H1 (cell line): ENCODE measurements around the gene SPARC. TPM values are rescaled to one million over a fixed set of nuclear protein-coding genes. Genes with fewer than 3 reads are reported as not detected.

Experiments
- CTCF ChIA-PET: fragments of 300-600 bp; sonication (Branson Sonifier 250); formaldehyde crosslinking; loops from one replicate; lab custom pipeline; 2021; ENCODE audit not compliant: partially characterized antibody; lab: Charles Lee
- POLR2A ChIA-PET: fragments of 300-600 bp; sonication (Branson Sonifier 250); formaldehyde crosslinking; loops from one replicate; lab custom pipeline; 2021; ENCODE audit warnings: inconsistent platforms; ENCODE audit not compliant: partially characterized antibody; lab: Charles Lee
- DNase-seq, 2 experiments: peaks; one replicate each; pipeline versions ENCODE4 v3.0.0 to v3.0.0-alpha.2; 2010 to 2022; ENCODE audit warnings: low spot score in 2 of 2, low read depth in 1 of 2, mixed read lengths in 1 of 2
- FAIRE-seq: peaks from 2 replicates; lab custom pipeline; 2011; peaks lifted over from hg19 to GRCh38; lab: Jason Lieb, UNC
- H2AFZ ChIP-seq: 2 replicates; pipeline ENCODE4 v1.8.1; 2012; ENCODE audit warnings: low read length, inconsistent platforms
- H2AK5ac ChIP-seq: 2 replicates; pipeline ENCODE4 v1.6.1; 2013; ENCODE audit warnings: low read depth, low read length
- H2BK120ac ChIP-seq: replicated peaks from 2 replicates; pipeline ENCODE3; 2013; ENCODE audit warnings: low read depth, low read length, inconsistent platforms
- H2BK12ac ChIP-seq: 2 replicates; pipeline ENCODE4 v1.6.1; 2013; ENCODE audit warnings: low read depth, low read length
- H2BK15ac ChIP-seq: 2 replicates; pipeline ENCODE4 v1.6.1; 2013; ENCODE audit warnings: low read length
- H2BK20ac ChIP-seq: 2 replicates; pipeline ENCODE4 v1.6.1; 2013; ENCODE audit warnings: low read length
- H2BK5ac ChIP-seq: 2 replicates; pipeline ENCODE4 v1.6.1; 2013; ENCODE audit warnings: low read depth, low read length
- H3K14ac ChIP-seq: 2 replicates; pipeline ENCODE4 v1.6.1; 2013; ENCODE audit warnings: inconsistent platforms; ENCODE audit not compliant: insufficient read length
- H3K18ac ChIP-seq: 2 replicates; pipeline ENCODE4 v1.6.1; 2013; ENCODE audit warnings: low read length; ENCODE audit errors: extremely low read depth
- H3K23ac ChIP-seq: 2 replicates; pipeline ENCODE4 v1.6.1; 2013; ENCODE audit warnings: inconsistent platforms; ENCODE audit not compliant: insufficient read length
- H3K23me2 ChIP-seq: 2 replicates; pipeline ENCODE4 v1.6.1; 2013; ENCODE audit warnings: low read depth, low read length
- H3K27ac ChIP-seq: 2 replicates; pipeline ENCODE4 v1.6.1; 2011; ENCODE audit warnings: low read depth, low read length, inconsistent platforms
- H3K27me3 ChIP-seq, 4 experiments: replicated peaks in 1 of 4; 1 replicate in 1 of 4; 2 replicates in 3 of 4; pipeline versions ENCODE4 v1.6.1 to v1.8.1; 2011 to 2013; ENCODE audit warnings: low read length in 3 of 4, mild to moderate bottlenecking in 3 of 4, inconsistent platforms in 2 of 4, mixed read lengths in 2 of 4, moderate library complexity in 1 of 4; ENCODE audit not compliant: control insufficient read depth in 3 of 4, insufficient read depth in 3 of 4; ENCODE audit errors: extremely low read depth in 1 of 4
- H3K36me3 ChIP-seq, 4 experiments: 2 replicates each; pipeline versions ENCODE4 v1.6.1 to v1.8.1; 2011 to 2013; ENCODE audit warnings: mild to moderate bottlenecking in 4 of 4, low read length in 3 of 4, moderate library complexity in 2 of 4, control low read depth in 1 of 4, inconsistent platforms in 1 of 4; ENCODE audit not compliant: insufficient read depth in 4 of 4, control insufficient read depth in 2 of 4
- H3K4ac ChIP-seq: replicated peaks from 2 replicates; pipeline ENCODE3; 2013; ENCODE audit warnings: low read length, low read depth, mixed read lengths, inconsistent platforms; ENCODE audit not compliant: insufficient read length
- H3K4me1 ChIP-seq, 4 experiments: replicated peaks in 1 of 4; 1 replicate in 1 of 4; 2 replicates in 3 of 4; pipeline versions ENCODE4 v1.6.1 to v1.8.1; 2011 to 2013; ENCODE audit warnings: low read length in 3 of 4, inconsistent platforms in 2 of 4, mixed read lengths in 1 of 4; ENCODE audit not compliant: insufficient read depth in 4 of 4, control insufficient read depth in 3 of 4
- H3K4me2 ChIP-seq, 2 experiments: 2 replicates each; pipeline versions ENCODE4 v1.6.1 to v1.8.1; 2011 to 2013; ENCODE audit warnings: low read depth in 2 of 2, low read length in 2 of 2, control low read depth in 1 of 2, inconsistent platforms in 1 of 2, mild to moderate bottlenecking in 1 of 2; ENCODE audit not compliant: insufficient read depth in 1 of 2
- H3K4me3 ChIP-seq, 4 experiments: fragments of 200-600, 300-600 bp in 1 of 4; sonication (generic), shearing (Covaris generic), sonication (Bioruptor Twin) in 1 of 4; 2 replicates each; pipeline versions ENCODE4 v1.5.1 to v1.8.1; 2011 to 2016; ENCODE audit warnings: low read length in 4 of 4, low read depth in 3 of 4, control low read depth in 2 of 4, inconsistent platforms in 2 of 4, mild to moderate bottlenecking in 2 of 4, mixed read lengths in 1 of 4, moderate library complexity in 1 of 4; ENCODE audit not compliant: insufficient read depth in 2 of 4; ENCODE audit errors: extremely low read depth in 1 of 4
- H3K56ac ChIP-seq: replicated peaks from 2 replicates; pipeline ENCODE3; 2013; ENCODE audit warnings: low read depth, mild to moderate bottlenecking, mixed read lengths, low read length, inconsistent platforms; ENCODE audit not compliant: insufficient read length
- H3K79me1 ChIP-seq: 2 replicates; pipeline ENCODE4 v1.6.1; 2013; ENCODE audit warnings: low read depth, low read length, control low read depth
- H3K79me2 ChIP-seq, 2 experiments: 2 replicates each; pipeline versions ENCODE4 v1.6.1 to v1.8.1; 2012 to 2013; ENCODE audit warnings: low read length in 2 of 2, mild to moderate bottlenecking in 2 of 2, inconsistent platforms in 1 of 2; ENCODE audit not compliant: insufficient read depth in 2 of 2, control insufficient read depth in 1 of 2
- H3K9ac ChIP-seq, 4 experiments: replicated peaks in 1 of 4; 1 replicate in 1 of 4; 2 replicates in 3 of 4; pipeline versions ENCODE4 v1.6.1 to v1.8.1; 2011 to 2013; ENCODE audit warnings: low read depth in 3 of 4, low read length in 3 of 4, control low read depth in 2 of 4, mild to moderate bottlenecking in 2 of 4, moderate library complexity in 2 of 4, inconsistent platforms in 1 of 4; ENCODE audit errors: extremely low read depth in 1 of 4
- H3K9me3 ChIP-seq, 2 experiments: 2 replicates each; pipeline versions ENCODE4 v1.6.1 to v1.8.1; 2012 to 2013; ENCODE audit warnings: mild to moderate bottlenecking in 2 of 2, moderate library complexity in 2 of 2, control low read depth in 1 of 2, inconsistent platforms in 1 of 2, low read depth in 1 of 2, low read length in 1 of 2, mixed read lengths in 1 of 2; ENCODE audit not compliant: insufficient read depth in 2 of 2
- H4K20me1 ChIP-seq, 2 experiments: replicated peaks in 1 of 2; 2 replicates each; pipeline versions ENCODE3 to v1.8.1; 2011 to 2013; ENCODE audit warnings: inconsistent platforms in 2 of 2, low read length in 2 of 2, mild to moderate bottlenecking in 1 of 2; ENCODE audit not compliant: insufficient read depth in 2 of 2, control insufficient read depth in 1 of 2
- H4K5ac ChIP-seq: 2 replicates; pipeline ENCODE4 v1.6.1; 2013; ENCODE audit warnings: low read length, low read depth, mixed read lengths, inconsistent platforms; ENCODE audit not compliant: insufficient read length
- H4K8ac ChIP-seq: 2 replicates; pipeline ENCODE4 v1.8.0; 2013; ENCODE audit warnings: mild to moderate bottlenecking, moderate library complexity, low read length, inconsistent platforms; ENCODE audit not compliant: insufficient read depth; ENCODE audit errors: extremely low read depth
- H4K91ac ChIP-seq: replicated peaks from 2 replicates; pipeline ENCODE3; 2013; ENCODE audit warnings: low read length, mixed read lengths, inconsistent platforms; ENCODE audit not compliant: insufficient read length
- CBX5 ChIP-seq: fragments of 300-800, 300-1000 bp; sonication (generic); IDR thresholded peaks from 2 replicates; pipeline ENCODE4 v1.7.1; 2016; ENCODE audit warnings: antibody characterized with exemption, low read length, low read depth
- CBX8 ChIP-seq: fragments of 300-800, 300-1000 bp; sonication (generic); IDR thresholded peaks from 2 replicates; pipeline ENCODE4 v1.7.1; 2016; ENCODE audit warnings: low read depth, low read length, borderline replicate concordance
- CEBPB ChIP-seq: IDR thresholded peaks from 2 replicates; pipeline ENCODE4 v1.6.1; 2012; ENCODE audit warnings: low read depth, low read length
- HDAC2 ChIP-seq, 2 experiments: fragments of 300-600 bp in 1 of 2; sonication (generic) in 1 of 2; IDR thresholded peaks; 2 replicates each; pipeline ENCODE4 v1.6.1; 2011 to 2012; ENCODE audit warnings: low read depth in 2 of 2, low read length in 2 of 2, mild to moderate bottlenecking in 2 of 2, moderate library complexity in 2 of 2, borderline replicate concordance in 1 of 2, inconsistent platforms in 1 of 2
- SIRT6 ChIP-seq: IDR thresholded peaks from one replicate; pipeline ENCODE4 v1.7.1; 2012; ENCODE audit warnings: low read length, inconsistent platforms
- WGBS, 2 experiments: shearing (Covaris generic) in 1 of 2; methylation state at CpG; one replicate each; pipeline versions ENCODE4 v1.1.6 to v1.1.7; 2013 to 2015; ENCODE audit warnings: low lambda C conversion rate in 2 of 2, mixed read lengths in 2 of 2, inconsistent platforms in 1 of 2, low coverage in 1 of 2, missing lambda C conversion rate in 1 of 2; ENCODE audit not compliant: insufficient replicate concordance in 2 of 2, insufficient coverage in 1 of 2, insufficient read length in 1 of 2; ENCODE audit errors: extremely low coverage in 1 of 2, missing lambda C conversion rate in 1 of 2; 5-methylcytosine and 5-hydroxymethylcytosine counted together
- polyA plus RNA-seq, 7 experiments: library from polyadenylated mRNA; depleted of rRNA in 3 of 7; stranded (reverse) in 5 of 7; unstranded in 2 of 7; fragments of >200 nt in 5 of 7; fragments of 200-250 nt in 2 of 7; gene quantifications; 1 replicate in 5 of 7; 2 replicates in 1 of 7; 4 replicates in 1 of 7; pipeline versions ENCODE4 v1.2.1 to v1.2.3, GENCODE V29; 2011 to 2013; ENCODE audit warnings: missing spikeins in 2 of 7, mixed read lengths in 2 of 7
- total RNA-seq: library from RNA; stranded (reverse); fragmentation: NEBNext Ultra II Directional; extraction: Animal tissue kit (Norgen Biotek cat#: 25700); gene quantifications from 2 replicates; pipeline ENCODE4 v1.2.1, GENCODE V29; 2021
- TF ChIP-seq, protein P1 (sequence below): IDR thresholded peaks from 2 replicates; pipeline ENCODE4 v1.6.1; 2012; ENCODE audit warnings: inconsistent platforms
- TF ChIP-seq, protein P2 (sequence below): IDR thresholded peaks from 2 replicates; pipeline ENCODE4 v1.6.1; 2012; ENCODE audit warnings: low read length, inconsistent platforms

SPARC gene
- total and polyA plus RNA-seq, 2 of the 8 experiments (the other 6 are each of a cell fraction or from before 2014, with no cell fraction given) = 375 to 438 TPM

DNA sequence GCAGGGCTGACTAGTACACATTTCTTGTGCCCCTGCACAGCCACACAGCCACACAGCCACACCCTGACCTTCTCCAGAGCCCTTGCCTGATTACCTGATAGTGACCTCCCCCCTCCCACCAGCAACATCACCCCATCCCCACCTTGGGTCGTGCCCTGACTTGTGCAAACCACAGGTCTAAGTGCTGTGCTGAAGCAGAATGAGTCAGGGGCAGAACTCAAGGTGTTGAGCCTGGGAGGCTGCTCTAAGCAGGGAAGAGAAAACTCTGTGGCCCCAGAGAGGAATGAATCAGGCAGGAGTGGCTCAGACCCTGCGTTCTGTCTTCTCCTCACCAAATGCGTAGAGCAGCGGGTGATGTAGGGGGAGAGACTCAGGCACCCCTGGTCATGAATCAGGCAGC, 71.3 kb downstream of the SPARC start:
- no peak overlapping the region for H3K4ac ChIP-seq
- no peak overlapping the region for H3K14ac ChIP-seq
- peaks cover 5% of the 10 kb centered on the region; the same call in 1 of the 2 replicates for H3K23me2 ChIP-seq
- no peak overlapping the region for H2BK20ac ChIP-seq
- H3K23ac ChIP-seq = no peak overlapping the region
- ChIA-PET CTCF (interaction anchor here (0.9 to 1.9 kb wide), 5 partner anchors 11 to 567 kb away, joined by 3 to 6 read pairs (median 4); no protein-coding TSS in a partner anchor), POLR2A (no interaction called here)
- H3K18ac ChIP-seq = no peak overlapping the region
- no peaks in the 10 kb centered on the region for H3K36me3 ChIP-seq
- H4K8ac ChIP-seq = no peak overlapping the region
- peaks cover 4 to 10% (median 9%) of the 10 kb centered on the region in 4 experiments; a peak in 6 of 7 replicates for H3K4me1 ChIP-seq
- H2BK5ac ChIP-seq = no peak overlapping the region; the same call in 1 of the 2 replicates
- peak overlapping the region; percentile 11 for H4K91ac ChIP-seq
- H3K27me3 ChIP-seq = no peaks in the 10 kb centered on the region
- H3K9ac ChIP-seq = no peak overlapping the region
- no peak overlapping the region for H2BK15ac ChIP-seq
- no peak overlapping the region for H3K27ac ChIP-seq
- H4K20me1 ChIP-seq = peaks cover 0 to 3% of the 10 kb centered on the region in 2 experiments
- no peak overlapping the region for H3K56ac ChIP-seq
- H3K79me2 ChIP-seq = no peaks in the 10 kb centered on the region
- no peak overlapping the region for H3K4me3 ChIP-seq
- H4K5ac ChIP-seq = no peak overlapping the region
- no peak overlapping the region for H2AK5ac ChIP-seq
- no peaks in the 10 kb centered on the region for H3K79me1 ChIP-seq
- no peak overlapping the region for H2BK120ac ChIP-seq
- DNase-seq (no peak), FAIRE-seq (no peak)
- no peaks in the 10 kb centered on the region for H3K9me3 ChIP-seq
- 92% methylated on average over 4 of the region's 4 CpGs; no CpG with 5 or more reads in 1 of the 2 experiments for WGBS, 2 experiments
- no peak overlapping the region for H3K4me2 ChIP-seq
- H2AFZ ChIP-seq = no peak overlapping the region
- peak overlapping the region; percentile 19; the same call in 1 of the 2 replicates for H2BK12ac ChIP-seq
- TF ChIP-seq CBX5 (no peak), SIRT6 (no peak), CBX8 (no peak), CEBPB (no peak), HDAC2 (IDR thresholded peaks at IDR 0.05; ENCODE audit: borderline replicate concordance in 1 of 2, low read depth in 2 of 2, low read length in 2 of 2) (no peak)
- TF ChIP-seq, protein P1, sequence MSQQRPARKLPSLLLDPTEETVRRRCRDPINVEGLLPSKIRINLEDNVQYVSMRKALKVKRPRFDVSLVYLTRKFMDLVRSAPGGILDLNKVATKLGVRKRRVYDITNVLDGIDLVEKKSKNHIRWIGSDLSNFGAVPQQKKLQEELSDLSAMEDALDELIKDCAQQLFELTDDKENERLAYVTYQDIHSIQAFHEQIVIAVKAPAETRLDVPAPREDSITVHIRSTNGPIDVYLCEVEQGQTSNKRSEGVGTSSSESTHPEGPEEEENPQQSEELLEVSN = no peak
- TF ChIP-seq, protein P2, sequence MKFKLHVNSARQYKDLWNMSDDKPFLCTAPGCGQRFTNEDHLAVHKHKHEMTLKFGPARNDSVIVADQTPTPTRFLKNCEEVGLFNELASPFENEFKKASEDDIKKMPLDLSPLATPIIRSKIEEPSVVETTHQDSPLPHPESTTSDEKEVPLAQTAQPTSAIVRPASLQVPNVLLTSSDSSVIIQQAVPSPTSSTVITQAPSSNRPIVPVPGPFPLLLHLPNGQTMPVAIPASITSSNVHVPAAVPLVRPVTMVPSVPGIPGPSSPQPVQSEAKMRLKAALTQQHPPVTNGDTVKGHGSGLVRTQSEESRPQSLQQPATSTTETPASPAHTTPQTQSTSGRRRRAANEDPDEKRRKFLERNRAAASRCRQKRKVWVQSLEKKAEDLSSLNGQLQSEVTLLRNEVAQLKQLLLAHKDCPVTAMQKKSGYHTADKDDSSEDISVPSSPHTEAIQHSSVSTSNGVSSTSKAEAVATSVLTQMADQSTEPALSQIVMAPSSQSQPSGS = no peak
